SK-N-SH (cell line): ENCODE data around the gene A2ML1. TPM values are rescaled to one million over a fixed set of nuclear protein-coding genes. Genes with fewer than 3 reads are reported as not detected.

Experiments
- CTCF ChIA-PET: fragments of 300-600, 350-600 bp; formaldehyde crosslinking; extraction: SDS; loops from one replicate; lab custom pipeline; 2021; lab: Yijun Ruan, JAX
- POLR2A ChIA-PET: fragments of 350-600 bp; sonication (Branson Sonifier 250); formaldehyde crosslinking; extraction: SDS; loops from one replicate; lab custom pipeline; 2020; ENCODE audit warnings: antibody characterized with exemption, inconsistent platforms; lab: Yijun Ruan, JAX
- DNase-seq: peaks from one replicate; pipeline ENCODE4 v3.0.0; 2012
- H2AFZ ChIP-seq: fragments of 200-600 bp; sonication (generic); 2 replicates; pipeline ENCODE4 v1.8.1; 2016; ENCODE audit warnings: antibody characterized with exemption, mild to moderate bottlenecking, low read depth
- H3F3A ChIP-seq: fragments of 200-600 bp; sonication (generic); replicated peaks from 2 replicates; pipeline ENCODE3; 2016; ENCODE audit warnings: antibody characterized with exemption, mild to moderate bottlenecking; ENCODE audit not compliant: insufficient read depth
- H3K27ac ChIP-seq, 2 experiments: fragments of 200-500 bp in 1 of 2; fragments of 200-600 bp in 1 of 2; sonication (Bioruptor generic) in 1 of 2; sonication (generic), shearing (Covaris generic) in 1 of 2; 2 replicates each; pipeline versions ENCODE4 v1.5.1 to v1.6.1; 2014 to 2016; ENCODE audit warnings: low read depth in 2 of 2, inconsistent platforms in 1 of 2, low read length in 1 of 2, mild to moderate bottlenecking in 1 of 2, mixed read lengths in 1 of 2
- H3K27me3 ChIP-seq: fragments of 200-600 bp; sonication (generic), shearing (Covaris generic); 2 replicates; pipeline ENCODE4 v1.6.1; 2016; ENCODE audit warnings: mixed run types; ENCODE audit not compliant: insufficient read depth
- H3K36me3 ChIP-seq, 2 experiments: fragments of 200-500 bp in 1 of 2; fragments of 200-600 bp in 1 of 2; sonication (Bioruptor generic) in 1 of 2; sonication (generic) in 1 of 2; replicated peaks in 1 of 2; 2 replicates each; pipeline versions ENCODE3 to v1.5.1; 2014 to 2016; ENCODE audit warnings: low read length in 1 of 2, mild to moderate bottlenecking in 1 of 2; ENCODE audit not compliant: insufficient read depth in 2 of 2, control insufficient read depth in 1 of 2
- H3K4me1 ChIP-seq, 2 experiments: fragments of 200-500 bp in 1 of 2; fragments of 200-600 bp in 1 of 2; sonication (Bioruptor generic) in 1 of 2; sonication (generic), shearing (Covaris generic) in 1 of 2; 2 replicates each; pipeline versions ENCODE4 v1.5.1 to v1.6.1; 2014 to 2016; ENCODE audit warnings: low read depth in 1 of 2, low read length in 1 of 2, mixed run types in 1 of 2; ENCODE audit not compliant: insufficient read depth in 2 of 2, control insufficient read depth in 1 of 2
- H3K4me2 ChIP-seq: fragments of 200-600 bp; sonication (generic), shearing (Covaris generic); 2 replicates; pipeline ENCODE4 v1.6.1; 2017; ENCODE audit warnings: mixed run types
- H3K4me3 ChIP-seq, 2 experiments: fragments of 200-500 bp in 1 of 2; fragments of 200-600 bp in 1 of 2; sonication (Bioruptor generic) in 1 of 2; sonication (generic), shearing (Covaris generic) in 1 of 2; 2 replicates each; pipeline versions ENCODE4 v1.5.1 to v1.8.1; 2014 to 2016; ENCODE audit warnings: low read depth in 2 of 2, inconsistent platforms in 1 of 2, low read length in 1 of 2, mild to moderate bottlenecking in 1 of 2, mixed read lengths in 1 of 2, moderate library complexity in 1 of 2
- H3K79me2 ChIP-seq: fragments of 200-600 bp; sonication (generic); 2 replicates; pipeline ENCODE4 v1.8.1; 2017; ENCODE audit warnings: mild to moderate bottlenecking; ENCODE audit not compliant: insufficient read depth
- H3K9ac ChIP-seq: fragments of 200-600 bp; sonication (generic); 2 replicates; pipeline ENCODE4 v1.6.1; 2017; ENCODE audit warnings: mixed run types
- H3K9me2 ChIP-seq: fragments of 200-600 bp; sonication (generic); 2 replicates; pipeline ENCODE4 v1.6.1; 2017; ENCODE audit warnings: mixed run types
- H3K9me3 ChIP-seq: fragments of 200-600 bp; sonication (generic); 2 replicates; pipeline ENCODE4 v1.6.1; 2017; ENCODE audit warnings: mixed run types, mild to moderate bottlenecking, moderate library complexity
- H4K20me1 ChIP-seq: fragments of 200-600 bp; sonication (generic); 2 replicates; pipeline ENCODE4 v1.6.1; 2017; ENCODE audit warnings: mild to moderate bottlenecking, mixed run types; ENCODE audit not compliant: insufficient read depth
- CTCF ChIP-seq: fragments of 200-600 bp; sonication (generic); IDR thresholded peaks from 2 replicates; pipeline ENCODE4 v1.6.1; 2017; ENCODE audit warnings: antibody characterized with exemption, mild to moderate bottlenecking, moderate library complexity
- ELF1 ChIP-seq: IDR thresholded peaks from 2 replicates; pipeline ENCODE4 v1.4.0; 2012
- FOSL2 ChIP-seq: IDR thresholded peaks from 2 replicates; pipeline ENCODE4 v1.4.0; 2012; ENCODE audit warnings: low read depth, mild to moderate bottlenecking, moderate library complexity, borderline replicate concordance
- GABPA ChIP-seq: IDR thresholded peaks from 2 replicates; pipeline ENCODE4 v1.4.0; 2012; ENCODE audit warnings: low read depth, mild to moderate bottlenecking
- IRF3 ChIP-seq: fragments of 150-350 bp; IDR thresholded peaks from 2 replicates; pipeline ENCODE4 v1.6.1; 2016; ENCODE audit warnings: mild to moderate bottlenecking, low read depth, low read length
- MEF2A ChIP-seq: IDR thresholded peaks from 2 replicates; pipeline ENCODE4 v1.4.0; 2012; ENCODE audit warnings: low read depth, borderline replicate concordance
- MXI1 ChIP-seq: IDR thresholded peaks from 2 replicates; pipeline ENCODE4 v1.6.1; 2012; ENCODE audit warnings: mild to moderate bottlenecking, low read depth, low read length, improper control_type of control experiment
- POLR2AphosphoS5 ChIP-seq: IDR thresholded peaks from 2 replicates; pipeline ENCODE4 v1.6.1; 2012; ENCODE audit warnings: low read depth, low read length
- RXRA ChIP-seq: IDR thresholded peaks from 2 replicates; pipeline ENCODE4 v1.4.0; 2012; ENCODE audit warnings: low read depth, mild to moderate bottlenecking, borderline replicate concordance
- SIN3A ChIP-seq: IDR thresholded peaks from 2 replicates; pipeline ENCODE4 v1.6.1; 2012; ENCODE audit warnings: low read depth, mild to moderate bottlenecking, low read length, moderate library complexity, borderline replicate concordance
- SMC3 ChIP-seq: IDR thresholded peaks from 2 replicates; pipeline ENCODE4 v1.6.1; 2012; ENCODE audit warnings: low read depth, low read length, improper control_type of control experiment
- TCF12 ChIP-seq: IDR thresholded peaks from 2 replicates; pipeline ENCODE4 v1.4.0; 2012
- USF2 ChIP-seq: fragments of 150-350 bp; IDR thresholded peaks from 2 replicates; pipeline ENCODE4 v1.6.1; 2017; ENCODE audit warnings: antibody characterized with exemption, low read length, low read depth, borderline replicate concordance
- ZBTB33 ChIP-seq: IDR thresholded peaks from 2 replicates; pipeline ENCODE4 v1.4.0; 2012; ENCODE audit warnings: low read depth, borderline replicate concordance
- WGBS: methylation state at CpG from one replicate; pipeline ENCODE4 v1.1.6; 2017; ENCODE audit warnings: low lambda C conversion rate; 5-methylcytosine and 5-hydroxymethylcytosine counted together
- polyA plus RNA-seq, 3 experiments: library from polyadenylated mRNA; depleted of rRNA; stranded (reverse); fragments of >200 nt; gene quantifications; 2 replicates each; pipeline ENCODE4 v1.2.3, GENCODE V29; 2012

Gene A2ML1
- polyA plus RNA-seq, 1 of the 3 experiments (the other 2 are of a cell fraction): not detected

- Histone ChIP-seq H3F3A (no peaks in the 10 kb centered on the region), H3K4me3 (no peak overlapping the region), H3K4me2 (no peak overlapping the region), H3K27ac (no peak overlapping the region), H4K20me1 (no peaks in the 10 kb centered on the region), H3K9me3 (no peaks in the 10 kb centered on the region)
- WGBS: 15% methylated on average over 1 of the region's 1 CpG
- ChIA-PET CTCF (interaction anchor here (1.1 to 2.0 kb wide), 4 partner anchors 11 to 56 kb away, joined by 3 to 7 read pairs (median 5); no protein-coding TSS in a partner anchor), POLR2A (no interaction called here)
- DNase-seq: no peak
- no peak for TF ChIP-seq FOSL2
- TF ChIP-seq SIN3A: no peak
- no peak for TF ChIP-seq SMC3
- no peak for TF ChIP-seq IRF3
- TF ChIP-seq RXRA: no peak
- TF ChIP-seq POLR2AphosphoS5: no peak
- no peak for TF ChIP-seq GABPA
- TF ChIP-seq MXI1: no peak
- no peak for TF ChIP-seq USF2
- no peak for TF ChIP-seq TCF12
- TF ChIP-seq CTCF: no peak
- TF ChIP-seq ELF1: no peak
- no peak for TF ChIP-seq MEF2A
- TF ChIP-seq ZBTB33: no peak
- TF ChIP-seq, all 33 proteins: peak for 0
- Histone ChIP-seq H3K27me3 (no peaks in the 10 kb centered on the region; the same call in 1 of the 2 replicates), H3K9ac (no peak overlapping the region), H3K79me2 (no peaks in the 10 kb centered on the region), H3K36me3 (no peaks in the 10 kb centered on the region), H3K9me2 (no peaks in the 10 kb centered on the region), H3K4me1 (no peaks in the 10 kb centered on the region), H2AFZ (no peak overlapping the region)
Observed at GRCh38 chr12:8834230-8834629, 11.8 kb downstream of the A2ML1 start.
